Brain microvascular endothelial cell (primary cell): ENCODE results near the gene ATE1.

ENCODE experiments used
- DNase-seq: peaks from one replicate; pipeline ENCODE4 v3.0.0-alpha.2; 2020
- H3K27ac ChIP-seq: fragments of 250-450 bp; sonication (Bioruptor Pico); 2 replicates; pipeline ENCODE4 v1.5.1; 2020; ENCODE audit warnings: mild to moderate bottlenecking, moderate library complexity
- H3K27me3 ChIP-seq: fragments of 250-450 bp; sonication (Bioruptor Pico); replicated peaks from 2 replicates; pipeline ENCODE4 v1.5.1; 2020; ENCODE audit warnings: mild to moderate bottlenecking
- H3K36me3 ChIP-seq: fragments of 250-450 bp; sonication (Bioruptor Pico); replicated peaks from 2 replicates; pipeline ENCODE4 v1.5.1; 2020; ENCODE audit warnings: mild to moderate bottlenecking
- H3K4me3 ChIP-seq: 2 replicates; pipeline ENCODE4 v1.5.1; 2011; ENCODE audit warnings: low read depth, mild to moderate bottlenecking, control low read depth, low read length, moderate library complexity
- in situ Hi-C: cut with HindIII; loops from 2 replicates; pipeline ENCODE4 v1.10.0; 2017; ENCODE audit warnings: low sequenced_read_pairs, low pct_ligation_motif_present
- TF ChIP-seq, protein P1 (sequence below): IDR thresholded peaks from 2 replicates; pipeline ENCODE4 v1.5.1; 2011; ENCODE audit warnings: low read depth, mild to moderate bottlenecking, moderate library complexity, low read length, control low read depth, inconsistent platforms; ENCODE audit errors: missing control alignments

ATE1 gene

DNA sequence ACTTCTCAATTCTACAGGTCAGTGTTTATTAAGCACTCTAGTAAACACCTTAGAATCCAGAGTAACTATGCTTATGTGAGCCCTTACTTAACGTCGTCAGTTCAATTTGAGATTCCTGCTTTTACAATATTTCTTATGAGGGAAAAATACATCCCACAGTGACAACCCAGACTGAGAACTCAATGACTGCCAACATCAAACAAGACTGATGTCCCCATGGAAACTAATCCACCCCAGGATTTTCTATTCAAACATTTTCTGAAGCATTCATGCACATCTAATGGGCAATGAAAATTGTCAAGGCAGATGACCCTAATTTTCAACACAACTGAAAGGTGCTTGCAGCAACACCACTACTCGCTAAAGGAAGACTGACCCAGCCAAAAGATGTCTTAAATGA is 67.0 kb downstream of the ATE1 start:
- H3K27me3 ChIP-seq = no peaks in the 10 kb centered on the region
- TF ChIP-seq, protein P1, sequence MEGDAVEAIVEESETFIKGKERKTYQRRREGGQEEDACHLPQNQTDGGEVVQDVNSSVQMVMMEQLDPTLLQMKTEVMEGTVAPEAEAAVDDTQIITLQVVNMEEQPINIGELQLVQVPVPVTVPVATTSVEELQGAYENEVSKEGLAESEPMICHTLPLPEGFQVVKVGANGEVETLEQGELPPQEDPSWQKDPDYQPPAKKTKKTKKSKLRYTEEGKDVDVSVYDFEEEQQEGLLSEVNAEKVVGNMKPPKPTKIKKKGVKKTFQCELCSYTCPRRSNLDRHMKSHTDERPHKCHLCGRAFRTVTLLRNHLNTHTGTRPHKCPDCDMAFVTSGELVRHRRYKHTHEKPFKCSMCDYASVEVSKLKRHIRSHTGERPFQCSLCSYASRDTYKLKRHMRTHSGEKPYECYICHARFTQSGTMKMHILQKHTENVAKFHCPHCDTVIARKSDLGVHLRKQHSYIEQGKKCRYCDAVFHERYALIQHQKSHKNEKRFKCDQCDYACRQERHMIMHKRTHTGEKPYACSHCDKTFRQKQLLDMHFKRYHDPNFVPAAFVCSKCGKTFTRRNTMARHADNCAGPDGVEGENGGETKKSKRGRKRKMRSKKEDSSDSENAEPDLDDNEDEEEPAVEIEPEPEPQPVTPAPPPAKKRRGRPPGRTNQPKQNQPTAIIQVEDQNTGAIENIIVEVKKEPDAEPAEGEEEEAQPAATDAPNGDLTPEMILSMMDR = no peak
- no peak overlapping the region for H3K4me3 ChIP-seq
- DNase-seq = no peak
- no peaks in the 10 kb centered on the region for H3K36me3 ChIP-seq
- H3K27ac ChIP-seq = no peak overlapping the region
- in situ Hi-C loops = no loop called here

DNA sequence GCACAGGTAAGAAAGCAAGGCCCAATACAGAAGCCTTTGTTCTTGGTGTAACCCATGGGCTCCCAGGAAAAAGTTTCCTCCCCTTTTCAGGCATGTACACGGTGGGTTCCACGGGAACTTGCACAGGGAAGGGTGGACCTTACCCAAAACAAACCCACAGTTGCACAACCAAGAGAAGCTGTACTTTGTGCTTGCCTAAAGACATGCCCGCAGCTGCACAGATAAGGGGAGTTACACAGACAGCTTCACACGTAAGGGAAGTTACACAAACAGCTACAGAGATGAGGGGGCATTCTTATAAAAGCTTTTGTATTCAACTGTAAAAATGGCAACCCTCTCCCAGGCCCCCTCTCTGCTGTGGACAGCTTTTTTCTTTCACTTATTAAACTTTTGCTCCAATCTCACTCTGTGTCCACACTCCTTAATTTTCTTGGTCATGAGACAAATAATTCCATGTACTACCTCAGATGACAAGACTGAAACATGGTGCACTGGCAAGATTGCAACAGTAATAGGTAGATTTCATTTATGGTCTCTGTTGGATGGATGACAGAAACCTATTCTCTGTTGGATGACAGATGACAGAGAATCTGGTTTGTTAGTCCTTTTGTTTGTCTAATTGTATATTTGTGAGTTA is 72.9 kb downstream of the ATE1 start:
- no peak overlapping the region for H3K4me3 ChIP-seq
- TF ChIP-seq, protein P1 = no peak
- no peaks in the 10 kb centered on the region for H3K36me3 ChIP-seq
- no peak for DNase-seq
- H3K27me3 ChIP-seq = no peaks in the 10 kb centered on the region
- H3K27ac ChIP-seq = no peak overlapping the region
- in situ Hi-C loops = no loop called here

DNA sequence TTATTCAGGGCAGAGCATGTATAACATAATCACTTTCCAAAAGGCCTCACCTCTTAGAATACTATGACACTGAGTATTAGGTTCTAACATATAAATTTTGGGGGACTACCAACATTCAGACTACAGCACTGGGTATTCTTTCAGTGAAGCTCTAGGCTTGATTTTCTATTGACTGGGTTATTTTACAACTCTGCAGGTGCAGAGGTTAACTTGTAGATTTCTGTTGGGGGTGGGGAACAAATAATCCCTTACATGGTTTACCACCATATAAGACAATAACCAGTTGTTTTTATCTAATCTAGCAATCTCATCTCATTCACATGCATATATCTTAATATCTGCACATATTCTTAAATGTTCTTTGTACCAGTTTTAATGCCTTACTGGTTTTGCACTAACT is 73.9 kb downstream of the ATE1 start:
- TF ChIP-seq, protein P1 = no peak
- in situ Hi-C loops = no loop called here
- DNase-seq = no peak
- no peak overlapping the region for H3K27ac ChIP-seq
- no peaks in the 10 kb centered on the region for H3K36me3 ChIP-seq
- no peak overlapping the region for H3K4me3 ChIP-seq
- H3K27me3 ChIP-seq = no peaks in the 10 kb centered on the region

DNA sequence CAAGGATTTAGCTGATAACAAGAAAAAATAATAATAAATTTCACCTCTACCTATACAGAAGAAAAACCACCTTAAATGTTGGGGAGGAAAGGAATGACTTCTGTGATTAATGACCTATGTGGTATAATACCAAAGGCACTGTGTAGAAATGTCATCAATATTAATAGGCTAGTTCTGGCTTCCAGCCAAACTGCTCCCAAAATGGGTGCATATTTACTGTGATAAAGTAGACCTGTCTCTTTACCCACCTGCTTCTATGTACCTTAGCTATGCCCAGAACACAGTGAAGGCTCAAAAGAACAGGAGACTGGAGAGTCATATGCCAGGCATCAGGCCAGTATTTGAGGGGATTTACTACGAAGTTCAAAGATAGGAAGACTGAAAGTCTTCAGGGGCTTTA is 76.0 kb downstream of the ATE1 start:
- in situ Hi-C loops = no loop called here
- no peaks in the 10 kb centered on the region for H3K27me3 ChIP-seq

DNA sequence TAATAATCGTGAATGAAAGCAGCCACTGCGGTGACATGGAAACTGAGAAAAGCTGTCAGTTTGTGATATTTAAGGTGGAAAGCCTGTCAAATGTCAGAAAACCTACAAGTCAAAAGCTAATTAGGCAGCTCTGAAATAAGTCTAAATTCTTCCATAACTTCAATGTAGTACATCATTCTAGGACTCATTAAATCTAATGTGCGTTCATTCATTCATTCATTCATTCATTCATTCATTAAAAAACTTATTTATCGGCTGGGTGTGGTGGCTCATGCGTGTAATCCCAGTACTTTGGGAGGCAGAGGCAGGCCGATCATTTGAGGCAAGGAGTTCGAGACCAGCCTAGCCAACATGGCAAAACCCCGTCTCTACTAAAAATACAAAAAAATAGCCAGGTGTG is 79.7 kb downstream of the ATE1 start:
- Histone ChIP-seq H3K27ac (no peak overlapping the region), H3K36me3 (no peaks in the 10 kb centered on the region), H3K4me3 (no peak overlapping the region), H3K27me3 (no peaks in the 10 kb centered on the region)
- in situ Hi-C loops = no loop called here
- TF ChIP-seq, protein P1 = no peak
- no peak for DNase-seq

More for the DNA sequence above, 76.0 kb downstream of the ATE1 start:
- no peak overlapping the region for H3K27ac ChIP-seq
- DNase-seq = no peak
- no peak overlapping the region for H3K4me3 ChIP-seq
- TF ChIP-seq, protein P1 = no peak
- H3K36me3 ChIP-seq = no peaks in the 10 kb centered on the region

DNA sequence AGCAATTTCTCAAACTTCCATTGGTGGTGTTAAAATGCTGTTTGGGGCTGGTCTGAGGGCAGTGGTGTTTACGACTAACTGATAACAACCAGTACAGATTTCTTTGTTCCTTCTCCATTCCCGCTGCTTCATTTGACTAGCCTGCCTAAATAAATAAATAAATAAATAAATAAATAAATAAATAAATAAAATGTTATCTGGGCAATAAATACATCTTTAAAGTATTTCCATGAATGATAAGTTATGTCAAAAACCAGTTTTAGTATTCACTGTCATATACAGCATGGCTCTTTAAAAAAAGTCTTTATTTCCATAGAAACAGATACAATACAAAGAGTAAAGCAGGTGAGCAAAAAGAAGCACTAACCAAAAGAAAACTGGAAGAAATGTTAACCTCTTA is 81.3 kb downstream of the ATE1 start:
- in situ Hi-C loops = no loop called here
- no peak for DNase-seq
- Histone ChIP-seq H3K27me3 (no peaks in the 10 kb centered on the region), H3K36me3 (no peaks in the 10 kb centered on the region), H3K4me3 (no peak overlapping the region), H3K27ac (no peak overlapping the region)
- TF ChIP-seq, protein P1 = no peak
